ENCODE data around the gene PTAR1. TPM values are rescaled to one million over a fixed set of nuclear protein-coding genes. Genes with fewer than 3 reads are reported as not detected.

Gene PTAR1
- total RNA-seq, 4 donors from 2014 or later, result 63.3 to 90.9 (median 68.4) TPM

- TF ChIP-seq POLR2A (IDR thresholded peaks at IDR 0.05) (no peak), EP300 (IDR thresholded peaks at IDR 0.05) (no peak), CTCF (IDR thresholded peaks at IDR 0.05) (no peak)
- Histone ChIP-seq H3K27ac (peak overlapping the region in 1 of 4 donors; percentile 41), H3K4me1 (peaks cover 0 to 28% (median 2%) of the 10 kb centered on the region in 4 donors), H3K9me3 (no peaks in the 10 kb centered on the region), H3K36me3 (peaks cover 0 to 16% (median 0%) of the 10 kb centered on the region in 3 donors), H3K4me3 (no peak overlapping the region), H3K27me3 (no peaks in the 10 kb centered on the region)
- DNase-seq (ENCODE audit: low spot score in 2 of 2), result no peak
- WGBS, 2 donors, result 75 to 76% methylated on average over 4 of the region's 4 CpGs
Observed at GRCh38 chr9:69744688-69745380, 15.0 kb downstream of the PTAR1 start.

- 87 to 92% methylated on average over 5 of the region's 5 CpGs for WGBS, 2 donors
- no peaks in the 10 kb centered on the region for H3K27me3 ChIP-seq
- DNase-seq (ENCODE audit: low spot score in 2 of 2), result no peak
- peaks cover 0 to 19% (median 1%) of the 10 kb centered on the region in 4 donors for H3K4me1 ChIP-seq
- H3K9me3 ChIP-seq, result no peaks in the 10 kb centered on the region
- H3K4me3 ChIP-seq, result no peak overlapping the region
- TF ChIP-seq EP300 (IDR thresholded peaks at IDR 0.05) (no peak), CTCF (IDR thresholded peaks at IDR 0.05) (no peak), POLR2A (IDR thresholded peaks at IDR 0.05) (no peak)
- H3K36me3 ChIP-seq, result peaks cover 0 to 16% (median 0%) of the 10 kb centered on the region in 3 donors
- H3K27ac ChIP-seq, result no peak overlapping the region
Observed at GRCh38 chr9:69743930-69744329, 15.9 kb downstream of the PTAR1 start.

- WGBS, 2 donors, result 91 to 98% methylated on average over 2 of the region's 2 CpGs
- Histone ChIP-seq H3K36me3 (peaks cover 0 to 13% (median 0%) of the 10 kb centered on the region in 3 donors), H3K27me3 (no peaks in the 10 kb centered on the region), H3K27ac (no peak overlapping the region), H3K4me1 (no peaks in the 10 kb centered on the region), H3K4me3 (no peak overlapping the region), H3K9me3 (no peaks in the 10 kb centered on the region)
- TF ChIP-seq CTCF (IDR thresholded peaks at IDR 0.05) (no peak), EP300 (IDR thresholded peaks at IDR 0.05) (no peak), POLR2A (IDR thresholded peaks at IDR 0.05) (no peak)
- DNase-seq (ENCODE audit: low spot score in 2 of 2), result no peak
Observed at GRCh38 chr9:69740872-69741505, 18.8 kb downstream of the PTAR1 start.

GRCh38 chr9:69731348-69731747 is 28.5 kb downstream of the PTAR1 start:
- WGBS, 2 donors, result 99 to 100% methylated on average over 2 of the region's 2 CpGs
- Histone ChIP-seq H3K36me3 (peaks cover 0 to 62% (median 8%) of the 10 kb centered on the region in 3 donors), H3K27me3 (no peaks in the 10 kb centered on the region), H3K4me1 (no peaks in the 10 kb centered on the region), H3K4me3 (no peak overlapping the region), H3K9me3 (no peaks in the 10 kb centered on the region), H3K27ac (no peak overlapping the region)
- no peak for TF ChIP-seq POLR2A (IDR thresholded peaks at IDR 0.05)
- DNase-seq (ENCODE audit: low spot score in 2 of 2), result no peak

- no peaks in the 10 kb centered on the region for H3K27me3 ChIP-seq
- no peak overlapping the region for H3K4me3 ChIP-seq
- H3K27ac ChIP-seq, result no peak overlapping the region
- 93 to 94% methylated on average over 2 of the region's 2 CpGs for whole genome bisulfite sequencing, 2 donors
- no peaks in the 10 kb centered on the region for H3K9me3 ChIP-seq
- H3K4me1 ChIP-seq, result no peaks in the 10 kb centered on the region
- no peak for DNase-seq (ENCODE audit: low spot score in 2 of 2)
- H3K36me3 ChIP-seq, result peaks cover 0 to 89% (median 4%) of the 10 kb centered on the region in 3 donors
- TF ChIP-seq CTCF (IDR thresholded peaks at IDR 0.05), result no peak
- no peak for TF ChIP-seq POLR2A (IDR thresholded peaks at IDR 0.05)
- no peak for TF ChIP-seq EP300 (IDR thresholded peaks at IDR 0.05)
Observed at GRCh38 chr9:69719983-69720382, 39.8 kb downstream of the PTAR1 start.

Measured in tibial nerve (tissue), 4 donors.